Measurements from ENCODE around the gene CD274.

DNA sequence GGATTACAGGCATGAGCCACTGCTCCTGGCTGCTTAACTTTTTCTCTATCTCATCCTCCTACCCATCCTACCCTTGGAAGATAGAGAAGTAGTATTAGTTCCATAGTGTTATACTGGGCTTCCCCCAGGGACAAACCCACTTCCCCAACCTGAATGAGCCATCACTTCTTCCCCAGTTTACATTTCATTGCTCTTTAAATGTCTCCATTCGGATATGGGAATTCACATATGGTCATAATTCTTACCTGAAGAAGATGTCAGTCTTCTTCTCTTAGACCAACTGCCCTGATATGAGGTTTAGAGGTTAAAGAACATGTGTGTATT, 1.9 kb downstream of the CD274 start:
- TF ChIP-seq, protein P1, sequence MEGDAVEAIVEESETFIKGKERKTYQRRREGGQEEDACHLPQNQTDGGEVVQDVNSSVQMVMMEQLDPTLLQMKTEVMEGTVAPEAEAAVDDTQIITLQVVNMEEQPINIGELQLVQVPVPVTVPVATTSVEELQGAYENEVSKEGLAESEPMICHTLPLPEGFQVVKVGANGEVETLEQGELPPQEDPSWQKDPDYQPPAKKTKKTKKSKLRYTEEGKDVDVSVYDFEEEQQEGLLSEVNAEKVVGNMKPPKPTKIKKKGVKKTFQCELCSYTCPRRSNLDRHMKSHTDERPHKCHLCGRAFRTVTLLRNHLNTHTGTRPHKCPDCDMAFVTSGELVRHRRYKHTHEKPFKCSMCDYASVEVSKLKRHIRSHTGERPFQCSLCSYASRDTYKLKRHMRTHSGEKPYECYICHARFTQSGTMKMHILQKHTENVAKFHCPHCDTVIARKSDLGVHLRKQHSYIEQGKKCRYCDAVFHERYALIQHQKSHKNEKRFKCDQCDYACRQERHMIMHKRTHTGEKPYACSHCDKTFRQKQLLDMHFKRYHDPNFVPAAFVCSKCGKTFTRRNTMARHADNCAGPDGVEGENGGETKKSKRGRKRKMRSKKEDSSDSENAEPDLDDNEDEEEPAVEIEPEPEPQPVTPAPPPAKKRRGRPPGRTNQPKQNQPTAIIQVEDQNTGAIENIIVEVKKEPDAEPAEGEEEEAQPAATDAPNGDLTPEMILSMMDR (IDR thresholded peaks at IDR 0.05; ENCODE audit: low read depth, low read length), result no peak
- TF ChIP-seq, protein P2, sequence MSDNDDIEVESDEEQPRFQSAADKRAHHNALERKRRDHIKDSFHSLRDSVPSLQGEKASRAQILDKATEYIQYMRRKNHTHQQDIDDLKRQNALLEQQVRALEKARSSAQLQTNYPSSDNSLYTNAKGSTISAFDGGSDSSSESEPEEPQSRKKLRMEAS (IDR thresholded peaks at IDR 0.05; ENCODE audit: low read depth, low read length), result no peak
- no peak for TF ChIP-seq MYC (IDR thresholded peaks at IDR 0.05; ENCODE audit: low read depth, low read length)
